Type B pancreatic cell (in vitro differentiated cells): ENCODE measurements around the gene DTL. TPM values are rescaled to one million over a fixed set of nuclear protein-coding genes. Genes with fewer than 3 reads are reported as not detected.

Experiments
- DNase-seq: peaks from one replicate; pipeline ENCODE4 v3.0.0; 2021; ENCODE audit warnings: mixed read lengths; ENCODE audit not compliant: unreplicated experiment; ENCODE audit errors: extremely low spot score
- H3K27ac Mint-ChIP-seq: 2 replicates; pipeline ENCODE4 v1.8.0; 2021; ENCODE audit warnings: mild to moderate bottlenecking, mixed read lengths
- H3K27me3 Mint-ChIP-seq: 2 replicates; pipeline ENCODE4 v1.8.0; 2021; ENCODE audit warnings: mixed read lengths
- H3K36me3 Mint-ChIP-seq: 2 replicates; pipeline ENCODE4 v1.8.0; 2021; ENCODE audit warnings: mixed read lengths
- H3K4me1 Mint-ChIP-seq: one replicate; pipeline ENCODE4 v1.8.0; 2021; ENCODE audit warnings: mixed read lengths; ENCODE audit not compliant: unreplicated experiment
- H3K4me3 Mint-ChIP-seq: 2 replicates; pipeline ENCODE4 v1.8.0; 2021; ENCODE audit warnings: mild to moderate bottlenecking, mixed read lengths
- H3K9me3 Mint-ChIP-seq: 2 replicates; pipeline ENCODE4 v1.8.0; 2021; ENCODE audit warnings: mixed read lengths
- CTCF ChIP-seq: fragments of 200-600 bp; sonication (generic); conservative IDR thresholded peaks from 2 replicates; pipeline ENCODE4 v1.5.0; 2021; ENCODE audit warnings: antibody characterized with exemption, mild to moderate bottlenecking
- total RNA-seq: library from RNA; stranded (reverse); gene quantifications from 2 replicates; pipeline ENCODE4 v1.2.1, GENCODE V29; 2021; ENCODE audit warnings: low replicate concordance

Gene DTL
- total RNA-seq, 1 donor from 2014 or later: 38.5 TPM

DNA sequence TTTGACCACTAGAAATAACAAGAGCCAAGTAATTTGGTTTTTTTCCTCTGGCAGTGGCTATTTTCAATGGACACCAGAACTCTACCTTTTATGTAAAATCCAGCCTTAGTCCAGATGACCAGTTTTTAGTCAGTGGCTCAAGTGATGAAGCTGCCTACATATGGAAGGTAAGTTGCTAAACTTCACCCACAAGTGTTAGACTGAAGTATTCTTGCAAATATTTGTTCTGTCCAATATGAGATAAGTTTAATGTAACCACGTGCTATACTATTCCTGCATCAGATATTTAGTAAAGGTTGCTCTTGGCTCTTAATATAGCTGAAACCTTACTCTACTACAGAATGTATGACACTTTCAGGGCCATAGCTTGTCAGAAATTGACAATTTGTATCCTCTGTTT is 36.5 kb downstream of the DTL start:
- Mint-ChIP-seq H3K4me3 (no peak overlapping the region), H3K9me3 (no peaks in the 10 kb centered on the region), H3K36me3 (peaks cover 9% of the 10 kb centered on the region), H3K27me3 (no peaks in the 10 kb centered on the region), H3K27ac (no peak overlapping the region), H3K4me1 (no peaks in the 10 kb centered on the region)
- no peak for DNase-seq
- no peak for TF ChIP-seq CTCF

- DNase-seq: no peak
- H3K36me3 Mint-ChIP-seq: peaks cover 9% of the 10 kb centered on the region
- H3K27ac Mint-ChIP-seq: no peak overlapping the region
- no peak for TF ChIP-seq CTCF
- no peaks in the 10 kb centered on the region for H3K27me3 Mint-ChIP-seq
- no peaks in the 10 kb centered on the region for H3K4me1 Mint-ChIP-seq
- no peak overlapping the region for H3K4me3 Mint-ChIP-seq
- H3K9me3 Mint-ChIP-seq: no peaks in the 10 kb centered on the region
Observed at GRCh38 chr1:212073490-212073889, 37.9 kb downstream of the DTL start.

DNA sequence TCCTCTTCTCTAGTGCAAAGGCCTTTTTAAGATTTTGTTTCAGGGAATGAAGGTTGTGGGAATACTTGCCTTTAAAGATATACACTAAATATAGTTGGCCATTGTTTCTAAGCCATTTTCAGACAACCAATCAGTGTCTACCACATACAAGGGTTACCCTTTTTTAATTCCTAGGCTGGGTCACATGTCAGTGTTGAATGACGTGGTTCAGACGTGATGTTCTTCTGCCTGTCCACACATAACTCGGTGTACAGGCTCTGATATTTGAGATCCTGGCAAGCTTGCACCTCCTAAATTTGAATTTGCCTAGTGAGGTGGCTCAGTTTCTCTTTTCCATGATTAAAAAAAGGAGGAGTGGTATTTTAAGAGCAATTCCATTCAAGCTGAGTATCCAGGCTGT is 38.8 kb downstream of the DTL start:
- Mint-ChIP-seq H3K27me3 (no peaks in the 10 kb centered on the region), H3K9me3 (no peaks in the 10 kb centered on the region), H3K36me3 (peaks cover 9% of the 10 kb centered on the region), H3K4me1 (no peaks in the 10 kb centered on the region), H3K4me3 (no peak overlapping the region), H3K27ac (no peak overlapping the region)
- no peak for DNase-seq
- TF ChIP-seq CTCF: no peak

DNA sequence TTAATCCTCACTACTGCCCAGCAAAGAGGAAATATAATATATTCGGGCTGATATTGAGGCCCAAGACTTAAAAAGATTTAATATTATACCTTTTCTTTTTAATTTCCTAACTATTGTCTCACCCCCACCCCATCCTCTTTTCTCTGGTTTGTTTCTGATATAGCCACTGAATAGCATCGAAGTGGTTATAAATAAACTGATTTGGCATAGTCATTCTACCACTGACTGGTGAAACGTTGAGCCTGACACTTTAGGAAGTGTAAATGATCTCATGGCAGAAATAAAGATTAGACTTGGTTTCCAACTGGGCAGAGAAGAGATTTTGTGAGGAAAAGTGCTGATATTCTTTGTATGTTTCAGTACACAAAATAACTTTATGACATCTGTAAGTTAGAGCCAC is 39.3 kb downstream of the DTL start:
- TF ChIP-seq CTCF: no peak
- Mint-ChIP-seq H3K9me3 (no peaks in the 10 kb centered on the region), H3K27ac (no peak overlapping the region), H3K4me3 (no peak overlapping the region), H3K4me1 (no peaks in the 10 kb centered on the region), H3K27me3 (no peaks in the 10 kb centered on the region), H3K36me3 (peaks cover 9% of the 10 kb centered on the region)
- DNase-seq: no peak

- TF ChIP-seq CTCF: no peak
- Mint-ChIP-seq H3K36me3 (peaks cover 6% of the 10 kb centered on the region), H3K4me3 (no peak overlapping the region), H3K27ac (no peak overlapping the region), H3K4me1 (no peaks in the 10 kb centered on the region), H3K9me3 (no peaks in the 10 kb centered on the region), H3K27me3 (no peaks in the 10 kb centered on the region)
- DNase-seq: no peak
Observed at GRCh38 chr1:212077028-212077427, 41.5 kb downstream of the DTL start.

GRCh38 chr1:212078826-212079225 is 43.3 kb downstream of the DTL start:
- Mint-ChIP-seq H3K4me1 (no peaks in the 10 kb centered on the region), H3K27ac (no peak overlapping the region), H3K9me3 (no peaks in the 10 kb centered on the region), H3K36me3 (peaks cover 6% of the 10 kb centered on the region), H3K4me3 (no peak overlapping the region), H3K27me3 (no peaks in the 10 kb centered on the region)
- no peak for TF ChIP-seq CTCF
- no peak for DNase-seq
